ENCODE measurements around the gene ENO4.

DNA sequence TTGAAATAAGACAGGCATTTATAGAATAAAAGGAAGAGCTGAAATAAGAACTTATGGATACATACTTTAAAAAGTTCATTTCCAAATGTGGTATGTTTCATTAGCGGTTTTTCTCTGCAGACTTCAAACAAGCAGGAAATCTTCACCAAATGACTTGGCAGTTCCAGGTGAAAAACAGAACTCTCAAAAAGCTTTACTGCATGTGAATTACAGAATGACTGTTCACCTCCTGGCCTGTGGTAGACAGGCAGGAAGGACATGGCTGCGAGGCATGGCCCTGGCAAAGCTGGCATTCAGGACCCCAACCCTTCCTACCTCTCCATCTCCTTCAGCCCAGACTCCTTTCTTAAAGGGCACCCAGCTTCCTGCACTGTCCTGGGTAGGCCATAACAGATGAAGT lies 21.2 kb upstream of the ENO4 start:
- TF ChIP-seq TAF1 (IDR thresholded peaks at IDR 0.05; ENCODE audit: low read depth) (no peak), RAD21 (IDR thresholded peaks at IDR 0.05; ENCODE audit: low read depth) (no peak), ZBTB7A (IDR thresholded peaks at IDR 0.05; ENCODE audit: low read depth) (no peak), EP300 (IDR thresholded peaks at IDR 0.05; ENCODE audit: borderline replicate concordance) (no peak), TCF12 (IDR thresholded peaks at IDR 0.05; ENCODE audit: low read depth) (no peak), TEAD4 (IDR thresholded peaks at IDR 0.05) (no peak), CREB1 (IDR thresholded peaks at IDR 0.05; ENCODE audit: low read depth) (no peak), FOXM1 (IDR thresholded peaks at IDR 0.05; ENCODE audit: borderline replicate concordance, low read depth) (no peak), CEBPB (IDR thresholded peaks at IDR 0.05) (no peak)
- TF ChIP-seq, protein P1, sequence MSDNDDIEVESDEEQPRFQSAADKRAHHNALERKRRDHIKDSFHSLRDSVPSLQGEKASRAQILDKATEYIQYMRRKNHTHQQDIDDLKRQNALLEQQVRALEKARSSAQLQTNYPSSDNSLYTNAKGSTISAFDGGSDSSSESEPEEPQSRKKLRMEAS (IDR thresholded peaks at IDR 0.05) = no peak
- TF ChIP-seq, protein P2, sequence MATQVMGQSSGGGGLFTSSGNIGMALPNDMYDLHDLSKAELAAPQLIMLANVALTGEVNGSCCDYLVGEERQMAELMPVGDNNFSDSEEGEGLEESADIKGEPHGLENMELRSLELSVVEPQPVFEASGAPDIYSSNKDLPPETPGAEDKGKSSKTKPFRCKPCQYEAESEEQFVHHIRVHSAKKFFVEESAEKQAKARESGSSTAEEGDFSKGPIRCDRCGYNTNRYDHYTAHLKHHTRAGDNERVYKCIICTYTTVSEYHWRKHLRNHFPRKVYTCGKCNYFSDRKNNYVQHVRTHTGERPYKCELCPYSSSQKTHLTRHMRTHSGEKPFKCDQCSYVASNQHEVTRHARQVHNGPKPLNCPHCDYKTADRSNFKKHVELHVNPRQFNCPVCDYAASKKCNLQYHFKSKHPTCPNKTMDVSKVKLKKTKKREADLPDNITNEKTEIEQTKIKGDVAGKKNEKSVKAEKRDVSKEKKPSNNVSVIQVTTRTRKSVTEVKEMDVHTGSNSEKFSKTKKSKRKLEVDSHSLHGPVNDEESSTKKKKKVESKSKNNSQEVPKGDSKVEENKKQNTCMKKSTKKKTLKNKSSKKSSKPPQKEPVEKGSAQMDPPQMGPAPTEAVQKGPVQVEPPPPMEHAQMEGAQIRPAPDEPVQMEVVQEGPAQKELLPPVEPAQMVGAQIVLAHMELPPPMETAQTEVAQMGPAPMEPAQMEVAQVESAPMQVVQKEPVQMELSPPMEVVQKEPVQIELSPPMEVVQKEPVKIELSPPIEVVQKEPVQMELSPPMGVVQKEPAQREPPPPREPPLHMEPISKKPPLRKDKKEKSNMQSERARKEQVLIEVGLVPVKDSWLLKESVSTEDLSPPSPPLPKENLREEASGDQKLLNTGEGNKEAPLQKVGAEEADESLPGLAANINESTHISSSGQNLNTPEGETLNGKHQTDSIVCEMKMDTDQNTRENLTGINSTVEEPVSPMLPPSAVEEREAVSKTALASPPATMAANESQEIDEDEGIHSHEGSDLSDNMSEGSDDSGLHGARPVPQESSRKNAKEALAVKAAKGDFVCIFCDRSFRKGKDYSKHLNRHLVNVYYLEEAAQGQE (IDR thresholded peaks at IDR 0.05; ENCODE audit: low read depth) = no peak
